A673 (cell line): Measurements from ENCODE around the gene PXDC1.

Experiments used
- CTCF ChIP-seq: fragments of 300-800, 200-600 bp; sonication (generic); conservative IDR thresholded peaks from 2 replicates; pipeline ENCODE4 v1.5.1; 2017; ENCODE audit warnings: low read depth, mild to moderate bottlenecking, antibody characterized with exemption, low read length, moderate library complexity, mixed read lengths
- EZH2 ChIP-seq: fragments of 200-600 bp; sonication (generic); IDR thresholded peaks from 2 replicates; pipeline ENCODE4 v1.6.1; 2017; ENCODE audit warnings: borderline replicate concordance, low read depth, mild to moderate bottlenecking, mixed read lengths, antibody characterized with exemption, low read length; ENCODE audit not compliant: poor library complexity, severe bottlenecking

GRCh38 chr6:3753228-3753835 is 1.8 kb upstream of the PXDC1 start:
- TF ChIP-seq CTCF, result no peak
- no peak for TF ChIP-seq EZH2
